DOHH2 (cell line): ENCODE results near the gene MYO18B.

ENCODE experiments used
- EZH2phosphoT487 ChIP-seq: fragments of 200-600 bp; sonication (generic); IDR thresholded peaks from 2 replicates; pipeline ENCODE4 v1.6.1; 2017; ENCODE audit warnings: borderline replicate concordance, mild to moderate bottlenecking, antibody characterized with exemption, low read length, moderate library complexity, mixed read lengths
- TF ChIP-seq, protein P1 (sequence below): fragments of 200-600 bp; sonication (generic); IDR thresholded peaks from one replicate; pipeline ENCODE4 v1.5.1; 2014; ENCODE audit warnings: antibody characterized with exemption, mild to moderate bottlenecking, low read depth, low read length; ENCODE audit not compliant: poor library complexity, severe bottlenecking

DNA sequence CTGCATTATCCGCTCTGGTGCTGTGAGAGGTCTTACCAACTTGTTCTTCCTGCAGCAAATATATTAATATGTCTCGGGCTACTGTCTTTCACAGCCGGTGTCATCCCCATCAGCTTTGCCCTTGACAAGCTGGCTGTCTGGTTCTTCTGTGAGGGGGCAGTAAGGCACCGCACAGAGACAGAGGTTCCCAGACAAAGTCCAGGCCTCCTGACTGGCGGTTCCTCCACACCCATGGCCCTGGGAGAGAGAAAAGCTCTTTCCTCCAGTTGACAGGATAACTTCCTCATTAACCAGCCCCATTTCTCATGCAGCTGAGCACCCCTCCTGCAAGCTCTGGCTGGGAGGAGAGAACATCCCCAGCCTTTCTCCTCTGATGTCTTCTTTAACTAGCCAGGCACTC is 214.8 kb downstream of the MYO18B start:
- TF ChIP-seq, protein P1, sequence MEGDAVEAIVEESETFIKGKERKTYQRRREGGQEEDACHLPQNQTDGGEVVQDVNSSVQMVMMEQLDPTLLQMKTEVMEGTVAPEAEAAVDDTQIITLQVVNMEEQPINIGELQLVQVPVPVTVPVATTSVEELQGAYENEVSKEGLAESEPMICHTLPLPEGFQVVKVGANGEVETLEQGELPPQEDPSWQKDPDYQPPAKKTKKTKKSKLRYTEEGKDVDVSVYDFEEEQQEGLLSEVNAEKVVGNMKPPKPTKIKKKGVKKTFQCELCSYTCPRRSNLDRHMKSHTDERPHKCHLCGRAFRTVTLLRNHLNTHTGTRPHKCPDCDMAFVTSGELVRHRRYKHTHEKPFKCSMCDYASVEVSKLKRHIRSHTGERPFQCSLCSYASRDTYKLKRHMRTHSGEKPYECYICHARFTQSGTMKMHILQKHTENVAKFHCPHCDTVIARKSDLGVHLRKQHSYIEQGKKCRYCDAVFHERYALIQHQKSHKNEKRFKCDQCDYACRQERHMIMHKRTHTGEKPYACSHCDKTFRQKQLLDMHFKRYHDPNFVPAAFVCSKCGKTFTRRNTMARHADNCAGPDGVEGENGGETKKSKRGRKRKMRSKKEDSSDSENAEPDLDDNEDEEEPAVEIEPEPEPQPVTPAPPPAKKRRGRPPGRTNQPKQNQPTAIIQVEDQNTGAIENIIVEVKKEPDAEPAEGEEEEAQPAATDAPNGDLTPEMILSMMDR, result no peak
- TF ChIP-seq EZH2phosphoT487, result no peak
